SK-N-SH (cell line): ENCODE results near the gene MAPK11. TPM values are rescaled to one million over a fixed set of nuclear protein-coding genes. Genes with fewer than 3 reads are reported as not detected.

Experiments used
- CTCF ChIA-PET: fragments of 300-600, 350-600 bp; formaldehyde crosslinking; extraction: SDS; loops from one replicate; lab custom pipeline; 2021; lab: Yijun Ruan, JAX
- POLR2A ChIA-PET: fragments of 350-600 bp; sonication (Branson Sonifier 250); formaldehyde crosslinking; extraction: SDS; loops from one replicate; lab custom pipeline; 2020; ENCODE audit warnings: antibody characterized with exemption, inconsistent platforms; lab: Yijun Ruan, JAX
- DNase-seq: peaks from one replicate; pipeline ENCODE4 v3.0.0; 2012
- H2AFZ ChIP-seq: fragments of 200-600 bp; sonication (generic); 2 replicates; pipeline ENCODE4 v1.8.1; 2016; ENCODE audit warnings: antibody characterized with exemption, mild to moderate bottlenecking, low read depth
- H3F3A ChIP-seq: fragments of 200-600 bp; sonication (generic); replicated peaks from 2 replicates; pipeline ENCODE3; 2016; ENCODE audit warnings: antibody characterized with exemption, mild to moderate bottlenecking; ENCODE audit not compliant: insufficient read depth
- H3K27ac ChIP-seq, 2 experiments: fragments of 200-500 bp in 1 of 2; fragments of 200-600 bp in 1 of 2; sonication (Bioruptor generic) in 1 of 2; sonication (generic), shearing (Covaris generic) in 1 of 2; 2 replicates each; pipeline versions ENCODE4 v1.5.1 to v1.6.1; 2014 to 2016; ENCODE audit warnings: low read depth in 2 of 2, inconsistent platforms in 1 of 2, low read length in 1 of 2, mild to moderate bottlenecking in 1 of 2, mixed read lengths in 1 of 2
- H3K27me3 ChIP-seq: fragments of 200-600 bp; sonication (generic), shearing (Covaris generic); 2 replicates; pipeline ENCODE4 v1.6.1; 2016; ENCODE audit warnings: mixed run types; ENCODE audit not compliant: insufficient read depth
- H3K36me3 ChIP-seq, 2 experiments: fragments of 200-500 bp in 1 of 2; fragments of 200-600 bp in 1 of 2; sonication (Bioruptor generic) in 1 of 2; sonication (generic) in 1 of 2; replicated peaks in 1 of 2; 2 replicates each; pipeline versions ENCODE3 to v1.5.1; 2014 to 2016; ENCODE audit warnings: low read length in 1 of 2, mild to moderate bottlenecking in 1 of 2; ENCODE audit not compliant: insufficient read depth in 2 of 2, control insufficient read depth in 1 of 2
- H3K4me1 ChIP-seq, 2 experiments: fragments of 200-500 bp in 1 of 2; fragments of 200-600 bp in 1 of 2; sonication (Bioruptor generic) in 1 of 2; sonication (generic), shearing (Covaris generic) in 1 of 2; 2 replicates each; pipeline versions ENCODE4 v1.5.1 to v1.6.1; 2014 to 2016; ENCODE audit warnings: low read depth in 1 of 2, low read length in 1 of 2, mixed run types in 1 of 2; ENCODE audit not compliant: insufficient read depth in 2 of 2, control insufficient read depth in 1 of 2
- H3K4me2 ChIP-seq: fragments of 200-600 bp; sonication (generic), shearing (Covaris generic); 2 replicates; pipeline ENCODE4 v1.6.1; 2017; ENCODE audit warnings: mixed run types
- H3K4me3 ChIP-seq, 2 experiments: fragments of 200-500 bp in 1 of 2; fragments of 200-600 bp in 1 of 2; sonication (Bioruptor generic) in 1 of 2; sonication (generic), shearing (Covaris generic) in 1 of 2; 2 replicates each; pipeline versions ENCODE4 v1.5.1 to v1.8.1; 2014 to 2016; ENCODE audit warnings: low read depth in 2 of 2, inconsistent platforms in 1 of 2, low read length in 1 of 2, mild to moderate bottlenecking in 1 of 2, mixed read lengths in 1 of 2, moderate library complexity in 1 of 2
- H3K79me2 ChIP-seq: fragments of 200-600 bp; sonication (generic); 2 replicates; pipeline ENCODE4 v1.8.1; 2017; ENCODE audit warnings: mild to moderate bottlenecking; ENCODE audit not compliant: insufficient read depth
- H3K9ac ChIP-seq: fragments of 200-600 bp; sonication (generic); 2 replicates; pipeline ENCODE4 v1.6.1; 2017; ENCODE audit warnings: mixed run types
- H3K9me2 ChIP-seq: fragments of 200-600 bp; sonication (generic); 2 replicates; pipeline ENCODE4 v1.6.1; 2017; ENCODE audit warnings: mixed run types
- H3K9me3 ChIP-seq: fragments of 200-600 bp; sonication (generic); 2 replicates; pipeline ENCODE4 v1.6.1; 2017; ENCODE audit warnings: mixed run types, mild to moderate bottlenecking, moderate library complexity
- H4K20me1 ChIP-seq: fragments of 200-600 bp; sonication (generic); 2 replicates; pipeline ENCODE4 v1.6.1; 2017; ENCODE audit warnings: mild to moderate bottlenecking, mixed run types; ENCODE audit not compliant: insufficient read depth
- EZH2phosphoT487 ChIP-seq: fragments of 200-600 bp; sonication (generic); IDR thresholded peaks from 2 replicates; pipeline ENCODE4 v1.6.1; 2017; ENCODE audit warnings: low read depth, mixed run types, mild to moderate bottlenecking, antibody characterized with exemption, moderate library complexity, borderline replicate concordance
- FOSL2 ChIP-seq: IDR thresholded peaks from 2 replicates; pipeline ENCODE4 v1.4.0; 2012; ENCODE audit warnings: low read depth, mild to moderate bottlenecking, moderate library complexity, borderline replicate concordance
- GATA2 ChIP-seq: sonication (generic); formaldehyde crosslinking; IDR thresholded peaks from 2 replicates; pipeline ENCODE4 v1.5.0; 2020; ENCODE audit warnings: mild to moderate bottlenecking, missing genetic modification reagents
- JUND ChIP-seq: IDR thresholded peaks from 2 replicates; pipeline ENCODE4 v1.4.0; 2012
- MXI1 ChIP-seq: IDR thresholded peaks from 2 replicates; pipeline ENCODE4 v1.6.1; 2012; ENCODE audit warnings: mild to moderate bottlenecking, low read depth, low read length, improper control_type of control experiment
- PBX3 ChIP-seq: IDR thresholded peaks from 2 replicates; pipeline ENCODE4; 2012
- POLR2AphosphoS5 ChIP-seq: IDR thresholded peaks from 2 replicates; pipeline ENCODE4 v1.6.1; 2012; ENCODE audit warnings: low read depth, low read length
- RAD21 ChIP-seq: IDR thresholded peaks from 2 replicates; pipeline ENCODE4 v1.6.1; 2012; ENCODE audit warnings: mild to moderate bottlenecking, low read length
- RXRA ChIP-seq: IDR thresholded peaks from 2 replicates; pipeline ENCODE4 v1.4.0; 2012; ENCODE audit warnings: low read depth, mild to moderate bottlenecking, borderline replicate concordance
- SMC3 ChIP-seq: IDR thresholded peaks from 2 replicates; pipeline ENCODE4 v1.6.1; 2012; ENCODE audit warnings: low read depth, low read length, improper control_type of control experiment
- TCF12 ChIP-seq: IDR thresholded peaks from 2 replicates; pipeline ENCODE4 v1.4.0; 2012
- TEAD4 ChIP-seq: IDR thresholded peaks from 2 replicates; pipeline ENCODE4 v1.4.0; 2012; ENCODE audit warnings: mild to moderate bottlenecking, borderline replicate concordance; ENCODE audit not compliant: insufficient read depth
- USF1 ChIP-seq: IDR thresholded peaks from 2 replicates; pipeline ENCODE4 v1.4.0; 2012; ENCODE audit warnings: low read depth, borderline replicate concordance
- YY1 ChIP-seq: IDR thresholded peaks from 2 replicates; pipeline ENCODE4 v1.4.0; 2012; ENCODE audit warnings: low read depth, mild to moderate bottlenecking
- ZBTB33 ChIP-seq: IDR thresholded peaks from 2 replicates; pipeline ENCODE4 v1.4.0; 2012; ENCODE audit warnings: low read depth, borderline replicate concordance
- WGBS: methylation state at CpG from one replicate; pipeline ENCODE4 v1.1.6; 2017; ENCODE audit warnings: low lambda C conversion rate; 5-methylcytosine and 5-hydroxymethylcytosine counted together
- polyA plus RNA-seq, 3 experiments: library from polyadenylated mRNA; depleted of rRNA; stranded (reverse); fragments of >200 nt; gene quantifications; 2 replicates each; pipeline ENCODE4 v1.2.3, GENCODE V29; 2012
- TF ChIP-seq, protein P1 (sequence below): IDR thresholded peaks from 2 replicates; pipeline ENCODE4 v1.4.0; 2012; ENCODE audit warnings: low read depth

MAPK11 gene
- polyA plus RNA-seq, 1 of the 3 experiments (the other 2 are of a cell fraction), result 36.0 TPM

DNA sequence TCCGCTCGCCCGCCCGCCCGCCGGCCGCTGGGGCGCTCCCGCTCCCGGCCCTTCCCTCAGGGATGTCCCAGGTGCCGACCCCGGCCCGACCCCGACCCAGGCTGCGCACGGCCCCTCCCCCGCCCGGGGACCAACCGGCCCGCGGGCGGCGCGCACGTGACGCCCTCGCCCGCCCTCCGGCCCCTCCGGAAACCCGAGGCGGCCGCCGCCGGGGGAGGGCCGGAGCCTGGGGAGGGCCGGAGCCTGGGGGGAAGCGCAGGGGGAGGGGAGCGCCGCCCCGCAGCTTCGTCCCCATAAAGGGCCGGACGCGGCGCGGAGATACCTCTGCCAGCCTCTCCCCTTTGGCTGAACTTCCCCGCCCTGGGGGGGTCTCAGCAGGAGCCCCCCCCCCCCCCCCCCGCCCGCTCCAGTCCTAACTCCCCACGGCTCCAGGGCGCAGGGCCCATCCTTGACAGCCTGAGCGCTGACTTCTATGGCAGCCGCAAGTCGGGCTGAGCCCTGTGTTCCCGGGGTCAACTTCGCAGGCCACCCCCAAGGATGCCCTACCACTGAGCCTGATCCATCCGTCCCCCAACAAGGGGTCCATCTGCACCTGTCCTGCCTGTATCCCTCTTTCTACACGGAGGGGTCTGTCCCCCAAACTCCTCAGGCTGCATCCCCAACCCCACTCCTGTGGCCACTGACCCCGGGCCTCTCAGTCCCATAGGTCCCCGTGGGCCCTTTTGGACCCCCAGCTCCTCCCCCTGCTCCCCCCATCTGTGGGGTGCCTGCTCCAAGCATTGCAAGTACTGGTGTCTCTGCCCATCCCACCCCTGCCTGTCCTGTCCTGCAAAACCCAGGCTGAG lies 8.3 kb downstream of the MAPK11 start, which contains the start of gene MAPK12:
MAPK12 (minus strand) TSS at position 69 of the 845 bp plus-strand sequence. CDS start 174 bp downstream, outside the sequence.
- Histone ChIP-seq H3K4me2 (peak within 1 kb of the TSS; percentile 91), H3F3A (peaks cover 3% of the 10 kb centered on the region), H2AFZ (no peak within 1 kb of the TSS), H3K9me3 (no peaks in the 10 kb centered on the region), H3K36me3 (peaks cover 0 to 16% of the 10 kb centered on the region in 2 experiments), H3K9me2 (no peaks in the 10 kb centered on the region), H4K20me1 (no peaks in the 10 kb centered on the region), H3K79me2 (peaks cover 27% of the 10 kb centered on the region), H3K4me3 (peak within 1 kb of the TSS; percentile 67 to 72), H3K9ac (peak within 1 kb of the TSS; percentile 73), H3K27me3 (no peaks in the 10 kb centered on the region), H3K27ac (peak within 1 kb of the TSS; percentile 26 to 81), H3K4me1 (peaks cover 14 to 25% of the 10 kb centered on the region in 2 experiments; a peak in 2 of 4 replicates)
- 67% methylated on average over 3 of the region's 61 CpGs for WGBS
- ChIA-PET POLR2A (interaction anchor here (1.0 to 1.7 kb wide), 2 partner anchors 11 to 14 kb away, joined by 3 to 10 read pairs; partner anchors contain the start of gene HDAC10), CTCF (interaction anchor here (0.7 to 4.9 kb wide), 6 partner anchors 10 to 264 kb away, joined by 3 to 34 read pairs (median 26); partner anchors contain the start of genes DENND6B and HDAC10)
- peak; percentile 88 for DNase-seq
- TF ChIP-seq PBX3 (0 out of 2 replicates have a peak, but pooled peaks have one; percentile 2), TEAD4 (no peak), JUND (no peak), USF1 (peak; percentile 79), MXI1 (0 out of 2 replicates have a peak, but pooled peaks have one; percentile 33), POLR2AphosphoS5 (no peak), RAD21 (no peak), SMC3 (no peak), GATA2 (CRISPR knock-in tag) (no peak), RXRA (no peak), TCF12 (no peak), FOSL2 (no peak), YY1 (no peak), ZBTB33 (no peak), EZH2phosphoT487 (no peak)
- TF ChIP-seq, protein P1, sequence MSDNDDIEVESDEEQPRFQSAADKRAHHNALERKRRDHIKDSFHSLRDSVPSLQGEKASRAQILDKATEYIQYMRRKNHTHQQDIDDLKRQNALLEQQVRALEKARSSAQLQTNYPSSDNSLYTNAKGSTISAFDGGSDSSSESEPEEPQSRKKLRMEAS, result 0 out of 2 replicates have a peak, but pooled peaks have one; percentile 8
